ENCODE results near the gene GRM8.
"Not testable (repeated sequence)": the region's sequence is repeated elsewhere in the genome, so short reads cannot be mapped to it uniquely, and the experiment has no call there.

GRM8 gene

DNA sequence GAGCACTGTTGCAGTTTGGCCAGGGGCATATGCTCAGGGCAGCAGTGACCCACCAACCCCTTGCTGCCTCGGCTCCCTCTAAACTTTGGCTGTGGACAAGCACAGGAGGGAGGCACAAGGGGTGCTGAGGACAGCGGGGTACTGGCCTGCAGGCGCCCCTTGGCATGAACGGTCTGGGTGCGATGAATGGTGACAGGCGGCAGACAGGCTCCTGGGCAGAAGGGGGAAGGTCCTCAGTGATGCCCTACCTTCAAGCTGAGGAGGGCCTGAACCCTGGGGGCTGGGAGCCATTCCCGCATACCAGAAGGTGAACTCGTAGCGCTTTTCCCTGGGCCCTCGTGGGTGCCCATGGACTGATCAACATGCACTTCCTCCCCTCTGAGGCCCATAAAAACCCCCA is 567.1 kb downstream of the GRM8 start:
- no peak for DNase-seq (ENCODE audit: low spot score)
- no peak for TF ChIP-seq CTCF (IDR thresholded peaks at IDR 0.05; ENCODE audit: extremely low read depth, insufficient read depth, missing control alignments)
- in situ Hi-C loops (cut with MboI; ENCODE audit: low pct_unique_long_range_greater_than_20kb, low sequenced_read_pairs, unreplicated experiment): no loop called here

GRCh38 chr7:126685018-126685573 is 567.6 kb downstream of the GRM8 start:
- in situ Hi-C loops (cut with MboI; ENCODE audit: low pct_unique_long_range_greater_than_20kb, low sequenced_read_pairs, unreplicated experiment): no loop called here
- no peak for TF ChIP-seq CTCF (IDR thresholded peaks at IDR 0.05; ENCODE audit: extremely low read depth, insufficient read depth, missing control alignments)

GRCh38 chr7:126682176-126682575 is 570.6 kb downstream of the GRM8 start:
- no peak for DNase-seq (ENCODE audit: low spot score)
- TF ChIP-seq CTCF (IDR thresholded peaks at IDR 0.05; ENCODE audit: extremely low read depth, insufficient read depth, missing control alignments): no peak
- in situ Hi-C loops (cut with MboI; ENCODE audit: low pct_unique_long_range_greater_than_20kb, low sequenced_read_pairs, unreplicated experiment): no loop called here

More at GRCh38 chr7:126685018-126685573, 567.6 kb downstream of the GRM8 start:
- no peak for DNase-seq (ENCODE audit: low spot score)

DNA sequence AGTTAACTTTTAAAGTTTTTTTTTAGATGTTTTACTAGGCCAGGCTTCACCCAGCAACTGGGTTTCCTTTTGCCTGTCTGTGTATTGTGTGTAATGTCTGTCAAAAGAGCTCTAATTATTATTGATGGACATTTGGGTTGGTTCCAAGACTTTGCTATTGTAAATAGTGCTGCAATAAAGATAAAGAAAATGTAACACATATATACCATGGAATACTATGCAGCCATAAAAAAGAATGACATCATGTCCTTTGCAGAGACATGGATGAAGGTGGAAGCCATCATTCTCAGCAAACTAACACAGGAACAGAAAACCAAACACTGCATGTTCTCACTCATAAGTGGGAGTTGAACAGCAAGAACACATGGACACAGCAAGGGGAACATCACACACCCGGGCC is 584.0 kb downstream of the GRM8 start:
- DNase-seq (ENCODE audit: low spot score); in situ Hi-C loops (cut with MboI; ENCODE audit: low pct_unique_long_range_greater_than_20kb, low sequenced_read_pairs, unreplicated experiment): not testable (repeated sequence)

DNA sequence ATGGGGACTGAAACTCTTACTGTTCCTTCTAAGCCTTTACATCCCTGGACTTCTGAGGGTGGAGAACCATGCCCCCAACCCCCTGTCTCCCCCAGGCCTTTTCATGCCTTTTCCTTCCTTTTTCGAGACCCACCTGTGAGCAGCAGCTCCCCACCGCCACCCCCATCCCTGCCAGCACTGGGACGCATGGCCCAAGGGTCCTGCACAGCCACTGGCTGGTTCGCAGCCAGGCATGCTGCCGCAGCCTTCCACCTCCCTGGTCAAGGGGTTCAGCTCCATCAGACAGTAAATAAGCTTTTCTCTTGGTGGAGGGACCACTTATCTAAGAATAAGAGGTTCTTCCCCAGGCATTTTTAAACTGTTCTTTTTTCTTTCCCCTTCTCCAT is 584.4 kb downstream of the GRM8 start:
- DNase-seq (ENCODE audit: low spot score): no peak
- no peak for TF ChIP-seq CTCF (IDR thresholded peaks at IDR 0.05; ENCODE audit: extremely low read depth, insufficient read depth, missing control alignments)
- in situ Hi-C loops (cut with MboI; ENCODE audit: low pct_unique_long_range_greater_than_20kb, low sequenced_read_pairs, unreplicated experiment): no loop called here

- no peak for DNase-seq (ENCODE audit: low spot score)
- TF ChIP-seq CTCF (IDR thresholded peaks at IDR 0.05; ENCODE audit: extremely low read depth, insufficient read depth, missing control alignments): no peak
- in situ Hi-C loops (cut with MboI; ENCODE audit: low pct_unique_long_range_greater_than_20kb, low sequenced_read_pairs, unreplicated experiment): no loop called here
These were observed 584.9 kb downstream of the GRM8 start for GRCh38 chr7:126667742-126668366.

- TF ChIP-seq CTCF (IDR thresholded peaks at IDR 0.05; ENCODE audit: extremely low read depth, insufficient read depth, missing control alignments): no peak
- in situ Hi-C loops (cut with MboI; ENCODE audit: low pct_unique_long_range_greater_than_20kb, low sequenced_read_pairs, unreplicated experiment): no loop called here
- DNase-seq (ENCODE audit: low spot score): no peak
These were observed 589.9 kb downstream of the GRM8 start for GRCh38 chr7:126662856-126663255.
